ENCODE measurements around the gene SEC22A.

The SEC22A gene

DNA sequence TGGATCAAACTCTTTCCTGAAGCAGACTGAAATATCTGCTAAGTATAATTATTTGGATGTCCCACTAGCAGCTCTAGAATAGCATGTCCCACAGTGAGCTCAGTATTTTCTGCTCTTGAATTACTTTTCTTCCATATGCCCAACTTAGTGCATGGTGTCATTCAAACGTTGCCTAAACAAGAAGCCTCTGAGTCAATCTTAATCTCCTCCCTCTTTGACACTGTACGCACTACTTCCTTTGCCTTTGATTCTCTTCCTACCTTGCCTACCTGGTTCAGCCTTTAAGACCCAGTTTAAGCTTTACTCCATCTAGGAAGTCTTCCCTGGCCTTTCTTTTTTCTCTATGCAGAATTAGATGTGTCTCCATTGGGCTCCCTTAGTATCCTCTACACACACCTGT lies 54.5 kb downstream of the SEC22A start:
- H3K9me3 Mint-ChIP-seq: no peaks in the 10 kb centered on the region
- ATAC-seq (replicated peaks; ENCODE audit: extremely low read depth, poor library complexity, severe bottlenecking): no peak

DNA sequence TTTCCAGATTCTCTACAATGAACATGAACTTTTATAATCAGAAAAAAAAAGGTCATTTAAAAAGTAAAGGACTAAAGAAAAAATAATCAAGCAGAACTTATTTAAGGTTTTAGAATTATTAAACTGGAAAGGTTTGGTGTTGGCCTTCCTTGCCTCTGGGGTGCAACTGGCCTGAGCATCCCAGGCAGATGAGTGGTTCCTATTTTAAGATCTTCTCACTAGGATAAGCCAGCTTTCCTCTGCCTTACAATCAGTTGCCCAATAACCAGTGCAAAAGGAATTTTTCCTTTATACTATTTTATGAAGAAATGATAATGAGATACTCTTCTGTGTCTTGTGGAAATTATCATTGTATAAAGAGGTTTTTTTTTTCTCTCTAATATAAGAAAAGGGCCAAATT lies 56.6 kb downstream of the SEC22A start:
- H3K4me1 Mint-ChIP-seq: no peaks in the 10 kb centered on the region
- peak overlapping the region; percentile 4 for H3K27ac Mint-ChIP-seq (ENCODE audit: low read depth)
- DNase-seq (ENCODE audit: low spot score in 2 of 2) (no peak), ATAC-seq (replicated peaks; ENCODE audit: extremely low read depth, poor library complexity, severe bottlenecking) (no peak)
- no peak overlapping the region for H3K4me3 Mint-ChIP-seq
- no peaks in the 10 kb centered on the region for H3K9me3 Mint-ChIP-seq
- no peaks in the 10 kb centered on the region for H3K27me3 Mint-ChIP-seq
- H3K36me3 Mint-ChIP-seq (ENCODE audit: insufficient read depth): peaks cover 6% of the 10 kb centered on the region

More for the DNA sequence above, 54.5 kb downstream of the SEC22A start:
- H3K27me3 Mint-ChIP-seq: no peaks in the 10 kb centered on the region
- H3K36me3 Mint-ChIP-seq (ENCODE audit: insufficient read depth): peaks cover 7% of the 10 kb centered on the region
- H3K4me1 Mint-ChIP-seq: no peaks in the 10 kb centered on the region
- H3K27ac Mint-ChIP-seq (ENCODE audit: low read depth): no peak overlapping the region
- no peak overlapping the region for H3K4me3 Mint-ChIP-seq
- no peak for DNase-seq (ENCODE audit: low spot score in 2 of 2)

DNA sequence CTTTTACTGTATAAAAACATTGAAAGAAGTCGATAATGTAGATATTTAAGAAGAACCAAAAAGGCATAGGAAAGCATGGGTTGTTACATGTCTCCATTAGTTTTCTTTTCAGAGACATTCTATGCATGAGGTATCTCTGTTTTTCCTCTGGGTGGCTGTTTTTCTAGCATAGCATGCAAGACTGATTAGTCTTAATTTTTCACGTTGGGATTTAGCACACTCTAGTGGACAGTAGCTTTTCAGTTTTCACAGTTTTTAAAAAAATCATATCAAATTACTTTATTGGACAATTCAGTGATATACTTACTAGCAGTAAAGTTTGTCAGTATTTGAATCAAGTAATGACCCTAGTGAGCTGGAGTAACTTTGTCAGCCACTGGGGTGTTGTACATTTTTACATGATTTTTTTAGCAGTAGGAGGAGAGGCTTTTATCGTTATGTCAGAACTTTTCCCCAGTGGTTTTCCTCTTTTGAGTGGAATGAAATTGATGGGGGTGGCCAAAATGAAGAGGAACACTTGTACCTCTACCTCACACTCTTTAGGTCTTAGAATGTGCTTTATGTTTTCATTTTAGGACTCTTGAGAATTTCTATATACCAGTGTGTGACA lies 57.2 kb downstream of the SEC22A start:
- H3K4me3 Mint-ChIP-seq: no peak overlapping the region
- DNase-seq (ENCODE audit: low spot score in 2 of 2) (no peak), ATAC-seq (replicated peaks; ENCODE audit: extremely low read depth, poor library complexity, severe bottlenecking) (peak; percentile 36)
- peaks cover 7% of the 10 kb centered on the region for H3K36me3 Mint-ChIP-seq (ENCODE audit: insufficient read depth)
- H3K27me3 Mint-ChIP-seq: no peaks in the 10 kb centered on the region
- H3K4me1 Mint-ChIP-seq: no peaks in the 10 kb centered on the region
- H3K9me3 Mint-ChIP-seq: no peaks in the 10 kb centered on the region
- peak overlapping the region; percentile 4 for H3K27ac Mint-ChIP-seq (ENCODE audit: low read depth)

DNA sequence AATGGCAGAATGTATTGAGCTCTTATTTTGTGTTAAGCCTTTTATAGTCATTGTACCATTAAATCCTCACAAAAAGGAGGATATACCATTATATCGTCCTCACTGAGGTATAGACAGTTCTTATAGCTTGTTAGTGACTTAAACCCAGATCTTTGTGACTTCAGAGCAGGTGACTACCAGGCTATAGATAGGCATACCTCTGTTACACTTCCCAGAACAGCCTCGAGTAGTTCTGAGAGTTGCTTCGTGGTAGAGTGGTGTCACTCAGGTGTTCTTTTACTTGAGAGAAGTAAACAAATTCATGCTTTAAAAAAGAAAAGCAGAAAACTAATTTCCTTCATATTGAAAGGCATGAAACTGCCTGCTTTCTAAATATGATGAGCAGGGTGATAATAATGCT lies 59.9 kb downstream of the SEC22A start:
- no peak for ATAC-seq (replicated peaks; ENCODE audit: extremely low read depth, poor library complexity, severe bottlenecking)

DNA sequence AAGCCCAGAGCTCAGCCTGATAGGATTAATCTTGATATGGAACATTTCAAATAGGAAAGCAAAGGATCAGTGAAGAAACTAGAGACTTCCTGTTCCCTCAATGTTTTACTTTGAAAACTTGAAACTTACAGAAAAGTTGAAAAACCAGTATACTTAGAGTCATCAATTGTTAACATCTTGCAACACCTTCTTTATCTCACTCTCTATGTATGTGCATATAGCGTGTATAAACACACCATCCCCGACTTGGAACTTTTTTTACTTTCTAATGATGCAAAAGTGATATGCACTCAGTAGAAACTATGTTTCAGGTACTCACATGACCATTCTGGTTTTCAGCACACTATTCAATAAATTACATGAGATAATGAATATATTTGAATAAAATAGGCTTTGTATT lies 60.5 kb downstream of the SEC22A start:
- peaks cover 10% of the 10 kb centered on the region for H3K36me3 Mint-ChIP-seq (ENCODE audit: insufficient read depth)
- peaks cover 6% of the 10 kb centered on the region for H3K4me1 Mint-ChIP-seq
- ATAC-seq (replicated peaks; ENCODE audit: extremely low read depth, poor library complexity, severe bottlenecking) (no peak), DNase-seq (ENCODE audit: low spot score in 2 of 2) (no peak)
- H3K4me3 Mint-ChIP-seq: no peak overlapping the region
- H3K27ac Mint-ChIP-seq (ENCODE audit: low read depth): no peak overlapping the region
- no peaks in the 10 kb centered on the region for H3K27me3 Mint-ChIP-seq
- no peaks in the 10 kb centered on the region for H3K9me3 Mint-ChIP-seq

More for the DNA sequence above, 59.9 kb downstream of the SEC22A start:
- H3K27me3 Mint-ChIP-seq: no peaks in the 10 kb centered on the region
- no peak for DNase-seq (ENCODE audit: low spot score in 2 of 2)
- H3K4me1 Mint-ChIP-seq: peaks cover 5% of the 10 kb centered on the region
- H3K9me3 Mint-ChIP-seq: no peaks in the 10 kb centered on the region
- H3K4me3 Mint-ChIP-seq: no peak overlapping the region
- H3K27ac Mint-ChIP-seq (ENCODE audit: low read depth): no peak overlapping the region
- peaks cover 10% of the 10 kb centered on the region for H3K36me3 Mint-ChIP-seq (ENCODE audit: insufficient read depth)

DNA sequence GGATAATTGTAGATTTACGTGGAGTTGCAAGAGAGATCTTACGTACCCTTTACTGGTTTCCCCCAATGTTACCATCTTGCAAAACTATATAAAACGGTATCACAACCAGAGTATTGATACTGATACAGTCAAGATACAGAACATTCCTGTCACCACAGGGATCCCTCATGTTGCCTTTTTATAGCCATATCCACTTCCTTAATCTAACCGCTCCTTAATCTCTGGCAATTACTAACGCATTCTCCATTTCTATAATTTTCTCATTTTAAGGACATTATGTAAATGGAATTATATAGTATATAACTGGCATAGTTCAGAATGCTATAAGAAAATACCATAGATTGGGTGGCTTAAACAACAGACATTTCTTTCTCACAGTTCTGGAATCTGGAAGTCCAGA lies 61.1 kb downstream of the SEC22A start:
- Mint-ChIP-seq H3K27me3 (no peaks in the 10 kb centered on the region), H3K27ac (ENCODE audit: low read depth) (no peak overlapping the region), H3K4me3 (no peak overlapping the region), H3K36me3 (ENCODE audit: insufficient read depth) (peaks cover 8% of the 10 kb centered on the region), H3K9me3 (no peaks in the 10 kb centered on the region), H3K4me1 (peaks cover 6% of the 10 kb centered on the region)
- ATAC-seq (replicated peaks; ENCODE audit: extremely low read depth, poor library complexity, severe bottlenecking) (no peak), DNase-seq (ENCODE audit: low spot score in 2 of 2) (no peak)

DNA sequence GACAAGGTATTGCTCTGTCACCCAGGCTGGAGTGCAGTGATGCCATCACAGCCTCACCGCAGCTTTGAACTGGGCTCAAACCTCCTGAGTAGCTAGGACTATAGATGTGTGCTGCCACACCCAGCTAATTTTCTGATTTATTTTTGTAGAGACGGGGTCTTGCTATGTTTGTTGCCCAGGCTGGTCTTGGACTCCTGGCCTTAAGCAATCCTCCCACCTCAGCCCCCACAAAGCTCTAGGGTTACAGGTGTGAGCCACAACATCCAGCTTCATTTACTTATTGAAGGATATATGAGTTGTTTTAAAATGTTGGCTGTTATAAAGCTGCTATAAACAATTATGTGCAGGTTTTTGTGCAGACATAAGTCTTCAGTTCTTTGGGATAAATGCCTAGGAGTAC lies 62.2 kb downstream of the SEC22A start:
- H3K4me1 Mint-ChIP-seq: peaks cover 6% of the 10 kb centered on the region
- ATAC-seq (replicated peaks; ENCODE audit: extremely low read depth, poor library complexity, severe bottlenecking): no peak
- peaks cover 8% of the 10 kb centered on the region for H3K36me3 Mint-ChIP-seq (ENCODE audit: insufficient read depth)
- no peak for DNase-seq (ENCODE audit: low spot score in 2 of 2)
- no peaks in the 10 kb centered on the region for H3K9me3 Mint-ChIP-seq
- no peak overlapping the region for H3K27ac Mint-ChIP-seq (ENCODE audit: low read depth)
- H3K27me3 Mint-ChIP-seq: no peaks in the 10 kb centered on the region
- H3K4me3 Mint-ChIP-seq: no peak overlapping the region

DNA sequence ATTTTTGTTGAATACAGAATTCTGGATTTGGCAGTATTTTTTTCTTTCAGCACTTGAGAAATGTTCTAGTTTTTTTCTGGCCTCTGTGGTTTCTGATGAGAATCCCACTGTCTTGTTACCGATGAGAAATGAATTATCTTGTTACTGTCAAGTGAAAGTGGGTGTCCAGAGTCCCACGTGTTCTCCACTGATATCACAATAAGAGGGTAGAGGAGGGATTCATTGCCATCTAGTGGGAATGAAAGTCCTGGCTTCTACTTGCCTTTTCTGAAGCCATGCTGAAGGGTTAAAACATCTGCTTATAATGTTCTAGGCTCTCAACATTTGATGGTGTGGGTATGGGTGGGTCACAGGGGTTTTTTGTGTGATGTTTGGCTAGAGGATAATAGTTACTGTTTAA lies 66.1 kb downstream of the SEC22A start:
- peaks cover 6% of the 10 kb centered on the region for H3K4me1 Mint-ChIP-seq
- H3K9me3 Mint-ChIP-seq: no peaks in the 10 kb centered on the region
- no peak overlapping the region for H3K4me3 Mint-ChIP-seq
- DNase-seq (ENCODE audit: low spot score in 2 of 2): no peak
- no peaks in the 10 kb centered on the region for H3K27me3 Mint-ChIP-seq
- H3K36me3 Mint-ChIP-seq (ENCODE audit: insufficient read depth): peaks cover 5% of the 10 kb centered on the region
- H3K27ac Mint-ChIP-seq (ENCODE audit: low read depth): no peak overlapping the region
- no peak for ATAC-seq (replicated peaks; ENCODE audit: extremely low read depth, poor library complexity, severe bottlenecking)

DNA sequence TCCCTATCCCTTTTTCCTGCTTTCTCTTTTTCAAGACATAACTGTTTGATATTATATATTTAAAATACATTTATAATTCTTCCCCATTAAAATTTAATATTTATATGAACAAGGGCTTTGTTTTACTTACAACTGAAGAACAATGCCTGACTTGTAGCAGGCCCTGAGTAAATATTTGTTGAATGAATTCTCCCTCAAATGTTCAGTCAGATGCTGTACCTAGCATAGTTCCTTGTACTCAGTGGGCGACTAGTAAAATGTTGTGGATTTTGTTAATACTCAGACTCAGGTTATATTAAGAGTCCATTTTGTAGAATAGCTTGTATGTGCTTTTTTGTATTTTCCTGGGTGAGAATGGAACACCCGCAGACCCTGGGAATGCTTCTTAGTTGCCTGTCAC lies 69.1 kb downstream of the SEC22A start:
- Mint-ChIP-seq H3K9me3 (no peaks in the 10 kb centered on the region), H3K4me1 (peaks cover 6% of the 10 kb centered on the region), H3K4me3 (no peak overlapping the region), H3K27ac (ENCODE audit: low read depth) (no peak overlapping the region), H3K36me3 (ENCODE audit: insufficient read depth) (peaks cover 1% of the 10 kb centered on the region), H3K27me3 (no peaks in the 10 kb centered on the region)
- no peak for DNase-seq (ENCODE audit: low spot score in 2 of 2)
- ATAC-seq (replicated peaks; ENCODE audit: extremely low read depth, poor library complexity, severe bottlenecking): no peak

DNA sequence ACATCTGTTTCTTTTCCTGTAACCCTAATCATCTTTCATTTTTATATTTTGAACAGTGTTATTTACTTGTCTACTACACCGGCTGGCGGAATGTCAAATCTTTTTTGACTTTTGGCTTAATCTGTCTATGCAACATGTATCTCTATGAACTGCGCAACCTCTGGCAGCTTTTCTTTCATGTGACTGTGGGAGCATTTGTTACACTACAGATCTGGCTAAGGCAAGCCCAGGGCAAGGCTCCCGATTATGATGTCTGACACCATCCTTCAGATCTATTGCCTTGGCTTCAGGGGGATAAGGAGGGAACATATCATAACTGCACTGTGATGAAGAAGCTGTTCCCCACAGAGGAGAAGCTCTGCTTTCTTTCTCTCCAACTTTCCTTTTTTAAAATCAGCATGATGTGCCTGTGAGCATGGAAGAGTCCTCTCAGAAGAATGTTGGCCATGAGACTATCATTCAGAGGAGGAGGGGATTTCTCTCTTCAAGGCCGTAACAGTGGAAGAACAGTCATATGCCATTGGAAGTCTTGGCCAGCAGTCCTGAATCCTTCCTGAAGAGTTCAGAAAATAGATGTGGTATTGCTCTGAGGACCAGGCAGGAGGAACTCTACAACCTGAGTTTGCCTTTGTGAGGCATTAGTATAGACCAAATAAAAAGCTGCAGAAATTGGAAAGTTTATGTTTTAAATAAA lies 69.9 kb downstream of the SEC22A start:
- DNase-seq (ENCODE audit: low spot score in 2 of 2) (no peak), ATAC-seq (replicated peaks; ENCODE audit: extremely low read depth, poor library complexity, severe bottlenecking) (no peak)
- no peak overlapping the region for H3K27ac Mint-ChIP-seq (ENCODE audit: low read depth)
- H3K36me3 Mint-ChIP-seq (ENCODE audit: insufficient read depth): peaks cover 1% of the 10 kb centered on the region
- no peak overlapping the region for H3K4me3 Mint-ChIP-seq
- no peaks in the 10 kb centered on the region for H3K9me3 Mint-ChIP-seq
- H3K4me1 Mint-ChIP-seq: peaks cover 1% of the 10 kb centered on the region
- no peaks in the 10 kb centered on the region for H3K27me3 Mint-ChIP-seq

DNA sequence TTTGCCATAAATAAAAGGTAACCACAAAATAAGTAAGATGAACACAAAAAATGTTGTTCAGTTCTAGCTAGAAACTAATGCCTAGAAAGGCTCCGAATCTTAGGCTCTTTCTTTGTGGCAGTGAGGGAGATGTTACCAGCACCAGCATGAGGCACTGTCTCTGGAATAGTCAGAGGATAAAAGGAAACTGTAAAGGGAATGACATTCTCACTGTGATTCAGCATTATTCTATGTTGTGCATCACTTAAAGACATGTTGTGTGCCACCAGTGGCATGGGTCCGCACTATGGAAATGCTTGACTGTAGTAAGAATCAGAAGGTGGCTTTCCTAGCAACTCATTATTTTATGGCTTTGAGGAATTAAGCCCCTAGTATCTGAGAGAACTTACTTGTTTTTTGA lies 70.8 kb downstream of the SEC22A start:
- no peak for DNase-seq (ENCODE audit: low spot score in 2 of 2)
- H3K4me1 Mint-ChIP-seq: no peaks in the 10 kb centered on the region
- ATAC-seq (replicated peaks; ENCODE audit: extremely low read depth, poor library complexity, severe bottlenecking): no peak
- peaks cover 1% of the 10 kb centered on the region for H3K36me3 Mint-ChIP-seq (ENCODE audit: insufficient read depth)
- H3K27me3 Mint-ChIP-seq: no peaks in the 10 kb centered on the region
- no peak overlapping the region for H3K27ac Mint-ChIP-seq (ENCODE audit: low read depth)
- H3K9me3 Mint-ChIP-seq: no peaks in the 10 kb centered on the region
- H3K4me3 Mint-ChIP-seq: no peak overlapping the region

DNA sequence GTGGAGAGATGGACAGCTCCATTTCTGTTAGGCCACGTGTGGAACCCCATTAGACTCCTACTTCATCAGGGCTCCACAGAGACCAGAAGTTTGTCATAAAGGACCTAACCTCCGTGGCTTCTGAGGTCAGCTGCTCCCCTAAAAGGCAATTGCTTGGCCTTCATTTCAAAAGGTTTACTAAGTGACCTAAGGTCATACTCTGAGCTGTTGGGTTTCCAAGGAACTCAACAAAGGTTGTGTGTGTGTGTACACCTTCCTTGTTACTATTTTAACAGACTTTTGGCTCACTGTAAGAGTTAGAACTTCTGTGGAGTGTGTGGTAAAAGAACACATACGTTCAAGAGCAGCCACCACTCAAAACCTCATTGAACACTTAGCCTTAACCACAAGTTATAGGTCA lies 73.9 kb downstream of the SEC22A start:
- H3K27ac Mint-ChIP-seq (ENCODE audit: low read depth): no peak overlapping the region
- H3K4me1 Mint-ChIP-seq: no peaks in the 10 kb centered on the region
- H3K27me3 Mint-ChIP-seq: no peaks in the 10 kb centered on the region
- peaks cover 1% of the 10 kb centered on the region for H3K36me3 Mint-ChIP-seq (ENCODE audit: insufficient read depth)
- ATAC-seq (replicated peaks; ENCODE audit: extremely low read depth, poor library complexity, severe bottlenecking): no peak
- H3K4me3 Mint-ChIP-seq: no peak overlapping the region
- no peak for DNase-seq (ENCODE audit: low spot score in 2 of 2)
- no peaks in the 10 kb centered on the region for H3K9me3 Mint-ChIP-seq

DNA sequence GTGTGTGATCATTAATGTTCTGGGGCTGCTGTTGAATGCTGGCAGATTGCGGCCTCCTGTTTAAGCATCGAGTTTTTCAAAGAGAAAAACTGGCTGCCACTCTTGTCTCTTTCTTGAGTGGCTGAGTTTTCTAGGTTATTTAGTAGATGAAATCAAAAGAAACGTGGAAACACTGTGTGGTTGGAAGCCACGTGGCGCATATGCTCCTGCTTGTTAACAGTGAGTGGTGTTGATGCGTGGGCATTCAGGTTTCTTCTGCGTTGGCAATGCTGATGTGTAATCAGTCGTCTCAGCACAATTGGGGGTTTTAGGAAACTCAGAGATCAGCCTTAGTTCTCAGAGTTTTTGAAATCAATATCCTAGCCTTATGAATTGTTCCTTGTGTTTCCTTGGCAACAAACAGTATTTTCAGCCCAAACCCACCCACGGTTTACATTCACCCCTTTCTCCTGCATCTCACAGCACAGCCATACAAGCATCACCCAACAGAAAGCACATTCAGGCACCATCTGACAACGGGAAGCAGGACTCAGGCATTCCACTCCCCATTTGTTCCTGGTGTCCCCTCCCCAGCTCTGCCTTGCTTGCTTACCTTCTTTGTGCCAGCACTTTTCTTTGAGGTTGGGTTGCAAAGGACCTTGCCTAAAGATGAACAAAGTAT lies 74.7 kb downstream of the SEC22A start:
- Mint-ChIP-seq H3K9me3 (no peaks in the 10 kb centered on the region), H3K4me3 (no peak overlapping the region)

More for the DNA sequence above, 74.7 kb downstream of the SEC22A start:
- Mint-ChIP-seq H3K27ac (ENCODE audit: low read depth) (no peak overlapping the region), H3K4me1 (no peaks in the 10 kb centered on the region), H3K27me3 (no peaks in the 10 kb centered on the region), H3K36me3 (ENCODE audit: insufficient read depth) (no peaks in the 10 kb centered on the region)
- ATAC-seq (replicated peaks; ENCODE audit: extremely low read depth, poor library complexity, severe bottlenecking) (no peak), DNase-seq (ENCODE audit: low spot score in 2 of 2) (no peak)

All from central memory CD8-positive, alpha-beta T cell (primary cell).